NCI-H345 treated with DMSO at 0.1 percent for 48 hours (cell line): Measurements from ENCODE around the gene KLHL11.
"Not testable (repeated sequence)": the region's sequence is repeated elsewhere in the genome, so short reads cannot be mapped to it uniquely, and the experiment has no call there.

Source experiments
- DNase-seq: peaks from one replicate; lab custom pipeline; 2025; ENCODE audit not compliant: unreplicated experiment; lab: John Stamatoyannopoulos, UW

The KLHL11 gene

DNA sequence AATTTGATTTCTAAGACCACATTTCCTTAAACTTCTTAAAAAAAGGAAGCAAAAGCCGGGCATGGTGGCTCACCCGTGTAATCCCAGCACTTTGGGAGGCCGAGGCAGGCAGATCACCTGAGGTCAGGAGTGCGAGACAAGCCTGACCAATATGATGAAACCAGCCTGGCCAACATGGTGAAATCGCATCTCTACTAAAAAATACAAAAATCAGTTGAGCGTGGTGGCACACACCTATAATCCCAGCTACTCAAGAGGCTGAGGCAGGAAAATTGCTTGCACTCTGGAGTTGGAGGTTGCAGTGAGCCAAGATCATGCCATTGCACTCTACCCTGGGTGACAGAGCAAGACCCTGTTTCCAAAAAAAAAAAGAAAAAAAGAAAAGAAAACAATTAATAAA, 24.4 kb downstream of the KLHL11 start:
- not testable (repeated sequence) for DNase-seq

DNA sequence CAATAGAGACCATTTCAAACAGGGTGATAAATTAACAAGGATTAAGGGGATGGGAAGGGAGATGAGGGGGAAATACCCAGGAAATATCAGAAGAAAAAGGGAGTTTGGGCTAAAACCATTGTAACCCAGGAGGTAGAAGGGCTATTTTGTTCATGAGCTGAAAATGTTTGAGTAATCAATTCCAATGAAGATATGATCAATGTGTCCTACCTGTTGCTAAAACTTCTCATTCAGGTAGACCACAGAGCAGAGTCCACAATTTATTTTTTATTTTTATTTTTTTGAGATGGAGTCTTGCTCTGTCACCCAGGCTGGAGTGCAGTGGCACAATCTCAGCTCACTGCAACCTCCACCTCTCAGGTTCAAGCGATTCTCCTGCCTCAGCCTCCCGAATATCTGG, 25.8 kb downstream of the KLHL11 start:
- DNase-seq = not testable (repeated sequence)

DNA sequence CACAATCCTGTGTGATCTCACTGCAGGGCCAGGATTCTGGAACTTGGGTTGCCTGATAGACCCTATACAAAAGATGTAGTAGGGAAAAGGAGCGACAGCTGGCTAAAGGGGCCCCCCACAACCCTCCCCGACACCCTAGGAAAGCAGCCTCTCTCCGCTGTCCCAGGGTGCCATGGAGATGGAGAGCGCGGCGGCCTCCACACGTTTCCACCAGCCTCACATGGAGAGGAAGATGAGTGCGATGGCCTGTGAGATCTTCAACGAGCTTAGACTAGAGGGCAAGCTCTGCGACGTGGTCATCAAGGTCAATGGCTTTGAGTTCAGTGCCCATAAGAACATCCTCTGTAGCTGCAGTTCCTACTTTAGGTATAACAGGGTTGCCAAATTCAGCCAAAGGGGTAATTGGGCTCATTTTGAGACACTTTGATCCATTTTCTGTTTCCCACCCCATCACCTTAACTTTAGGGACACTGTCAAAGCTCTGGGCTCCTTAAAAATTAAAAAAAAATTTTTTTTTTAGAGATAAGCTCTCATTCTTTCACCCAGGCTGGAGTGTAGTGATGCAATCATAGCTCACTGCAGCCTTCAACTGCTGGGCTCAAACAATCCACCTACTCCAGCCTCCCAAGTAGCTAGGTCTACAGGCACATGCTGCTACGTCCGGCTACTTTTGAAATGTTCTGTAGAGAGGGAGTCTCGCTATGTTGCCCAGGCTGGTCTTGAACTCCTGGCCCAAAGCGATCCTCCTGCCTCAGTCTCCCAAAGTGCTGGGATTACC, 27.3 kb downstream of the KLHL11 start, which contains the start of gene KLHL10:
Gene KLHL10, plus strand, starts transcription at position 65 of the 778 bp plus-strand sequence. Its CDS starts 108 bp downstream, at position 173.
- DNase-seq = no peak

DNA sequence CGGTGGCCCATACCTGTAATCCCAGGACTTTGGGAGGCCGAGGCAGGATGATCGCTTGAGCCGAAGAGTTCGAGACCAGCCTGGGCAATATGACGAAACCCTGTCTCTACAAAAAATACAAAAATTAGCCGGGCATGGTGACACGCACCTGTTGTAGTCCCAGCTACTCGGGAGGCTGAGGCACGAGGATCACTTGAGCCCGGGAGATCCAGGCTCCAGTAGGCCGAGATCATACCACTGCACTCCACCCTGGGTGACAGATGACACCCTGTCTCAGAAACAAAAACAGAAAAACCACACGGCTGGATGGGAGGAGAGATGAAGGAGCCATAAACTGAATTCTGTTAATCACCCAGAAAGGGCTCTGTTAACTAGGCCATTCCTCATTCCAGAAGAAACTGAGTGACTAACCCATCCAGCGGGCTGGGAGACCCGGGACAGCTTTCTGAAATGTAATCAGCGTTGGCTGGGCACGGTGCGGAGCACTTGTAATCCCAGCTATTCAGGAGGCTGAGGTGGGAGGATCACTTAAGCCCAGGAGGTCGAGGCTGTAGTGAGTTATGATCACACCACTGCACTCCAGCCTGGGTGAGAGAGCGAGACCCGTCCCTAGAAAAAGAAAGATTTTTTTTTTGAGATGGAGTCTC, 28.6 kb downstream of the KLHL11 start:
- DNase-seq = no peak

DNA sequence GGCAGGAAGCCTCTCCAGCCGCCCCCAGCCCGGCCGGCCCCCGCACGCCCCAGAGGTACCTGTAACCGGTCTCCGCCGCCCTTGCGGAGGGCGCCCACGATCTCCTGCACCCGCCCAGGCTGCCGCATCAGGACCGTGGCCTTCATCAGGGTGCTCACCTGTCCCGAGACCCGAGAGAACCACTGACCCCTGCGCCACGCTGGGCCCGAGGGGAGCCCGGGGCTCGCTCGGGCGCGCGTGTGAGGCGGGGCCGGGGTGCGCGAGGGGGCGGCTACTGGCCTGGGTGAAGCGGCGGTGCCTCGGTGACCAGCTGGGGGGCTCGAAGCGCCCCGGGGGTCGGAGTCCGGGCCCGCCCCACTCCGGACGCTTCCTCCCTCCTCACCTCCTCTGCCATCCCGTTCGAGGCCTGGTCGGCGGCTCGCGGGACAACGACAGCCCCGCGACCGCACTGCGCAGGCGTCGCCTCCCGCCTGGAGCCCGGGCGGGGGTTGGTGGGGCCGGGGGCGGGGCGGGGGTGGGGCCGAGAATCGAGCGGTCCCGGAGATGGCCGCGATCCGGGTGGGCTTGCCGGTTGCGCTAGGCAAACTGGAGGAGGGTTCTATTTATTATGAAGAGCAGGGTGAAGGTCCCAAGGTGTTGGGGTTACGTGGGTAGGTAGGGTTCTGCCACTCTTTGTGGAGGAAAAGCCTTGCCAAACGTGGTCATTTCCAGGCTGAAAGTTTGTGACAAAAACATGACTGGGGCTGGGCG, 29.2 kb downstream of the KLHL11 start, which contains the start of gene NT5C3B:
Gene NT5C3B, minus strand, starts transcription at position 433 of the 750 bp plus-strand sequence. Its CDS starts 39 bp downstream, at position 394.
- DNase-seq = peak; percentile 24

DNA sequence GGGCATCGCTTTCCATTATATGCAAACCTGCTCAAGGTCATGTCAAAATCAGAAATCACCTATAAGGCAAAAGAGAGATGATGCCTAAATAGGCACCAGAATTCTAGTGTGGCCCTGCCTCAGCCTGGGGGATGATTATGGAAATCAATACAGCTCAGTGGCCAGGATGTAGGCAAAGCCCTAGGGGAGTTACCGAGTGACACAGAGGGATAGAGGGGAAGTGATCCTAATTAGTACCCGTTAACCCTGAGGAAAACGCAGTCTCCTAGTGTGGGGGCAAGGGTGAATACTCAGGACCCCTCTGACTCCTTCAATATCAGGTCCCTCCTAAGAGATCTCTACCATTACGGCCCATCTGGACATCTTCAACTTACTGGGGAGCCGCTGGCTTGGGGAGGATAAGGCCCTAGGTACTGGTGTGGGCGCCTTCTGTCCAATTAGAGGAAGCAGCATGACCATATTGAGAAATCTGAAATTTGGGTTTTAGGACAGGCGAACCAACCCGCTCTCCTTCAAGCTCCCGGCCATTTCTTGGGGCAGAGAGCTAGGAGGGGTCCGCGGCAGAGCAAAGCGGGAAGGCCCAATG, 29.9 kb downstream of the KLHL11 start:
- no peak for DNase-seq

DNA sequence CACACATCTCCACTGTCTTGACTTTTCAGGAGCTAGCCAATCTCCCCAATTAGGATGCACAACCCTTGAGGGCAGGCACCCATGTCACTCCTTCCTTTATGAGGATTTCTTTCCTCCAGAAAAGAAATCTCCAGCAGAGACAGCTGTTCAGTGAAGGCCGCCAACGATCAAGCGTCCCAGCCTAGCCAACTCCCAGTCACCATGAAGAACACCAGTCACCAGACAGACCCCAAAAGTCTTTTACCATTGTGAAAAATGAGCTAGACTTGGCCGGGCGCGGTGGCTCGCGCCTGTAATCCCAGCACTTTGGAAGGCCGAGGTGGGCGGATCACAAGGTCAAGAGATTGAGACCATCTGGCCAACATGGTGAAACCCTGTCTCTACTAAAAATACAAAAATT, 35.3 kb downstream of the KLHL11 start:
- DNase-seq = not testable (repeated sequence)

DNA sequence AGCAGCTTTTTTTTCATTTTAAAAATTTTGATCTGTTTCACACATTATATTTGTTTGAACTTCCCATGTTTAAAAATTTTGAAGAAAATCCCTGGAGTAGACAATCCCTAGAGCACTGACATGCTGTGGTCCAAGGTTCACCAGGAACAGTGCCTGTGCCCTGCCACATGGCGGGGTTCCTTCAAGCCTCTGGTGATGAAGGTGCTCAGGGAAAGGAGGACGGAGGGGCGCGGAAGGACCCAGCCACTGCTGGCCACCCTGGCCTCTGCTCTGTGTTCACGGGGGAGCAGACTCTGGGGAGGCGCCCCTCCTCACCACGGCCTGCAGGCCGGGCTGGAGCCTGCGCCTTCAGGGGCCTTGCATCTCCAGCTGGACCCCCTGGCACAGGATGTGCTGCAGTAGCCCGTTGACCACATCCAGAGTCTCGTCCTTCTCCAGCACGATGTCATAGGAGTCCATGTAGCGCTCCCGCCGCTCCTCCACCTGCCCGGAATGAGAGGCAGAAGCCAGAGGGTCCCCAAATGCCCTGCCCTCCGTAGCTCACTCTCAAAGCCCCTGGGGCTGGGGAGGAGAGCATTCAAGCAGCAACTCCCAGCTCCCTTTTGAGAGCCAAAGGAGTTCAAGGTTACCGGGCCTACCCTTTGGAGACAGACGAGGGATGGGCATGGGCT, 39.9 kb downstream of the KLHL11 start:
- DNase-seq = no peak

DNA sequence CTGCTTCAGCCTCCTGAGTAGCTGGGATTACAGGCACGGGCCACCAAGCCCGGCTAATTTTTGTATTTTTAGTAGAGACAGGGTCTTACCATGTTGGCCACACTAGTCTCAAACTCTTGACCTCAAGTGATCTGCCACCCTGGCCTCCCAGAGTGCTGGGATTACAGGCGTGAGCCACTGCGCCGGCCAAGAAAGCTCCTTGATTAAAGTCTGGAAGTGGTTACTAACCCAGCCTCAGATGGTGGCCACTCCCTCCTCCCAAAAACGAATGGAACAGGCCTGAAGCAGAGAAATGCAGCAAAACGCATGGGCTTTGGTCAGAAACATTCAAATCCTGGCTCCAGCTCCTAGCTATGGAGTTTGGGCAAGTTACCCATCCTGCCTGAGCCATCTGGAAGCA, 41.1 kb downstream of the KLHL11 start:
- no peak for DNase-seq

DNA sequence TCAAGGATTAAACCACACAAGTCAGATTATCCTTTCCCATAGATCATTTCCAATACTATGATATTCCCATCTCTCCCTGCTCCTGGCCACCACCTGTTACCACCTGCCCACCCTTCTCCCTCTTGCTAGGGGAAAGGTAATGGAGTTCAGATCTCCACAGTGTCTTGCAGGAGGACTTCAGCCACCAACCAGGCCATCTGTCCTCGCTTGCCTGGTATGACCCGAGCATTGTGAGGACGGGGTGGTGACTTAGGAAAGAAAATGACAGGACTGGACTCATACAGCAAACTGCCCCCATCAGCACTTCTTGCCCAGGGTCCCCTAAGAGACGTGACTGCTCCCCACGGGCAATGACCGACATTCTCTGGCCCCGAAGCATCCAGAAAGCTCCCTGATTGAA, 41.6 kb downstream of the KLHL11 start:
- DNase-seq = no peak

DNA sequence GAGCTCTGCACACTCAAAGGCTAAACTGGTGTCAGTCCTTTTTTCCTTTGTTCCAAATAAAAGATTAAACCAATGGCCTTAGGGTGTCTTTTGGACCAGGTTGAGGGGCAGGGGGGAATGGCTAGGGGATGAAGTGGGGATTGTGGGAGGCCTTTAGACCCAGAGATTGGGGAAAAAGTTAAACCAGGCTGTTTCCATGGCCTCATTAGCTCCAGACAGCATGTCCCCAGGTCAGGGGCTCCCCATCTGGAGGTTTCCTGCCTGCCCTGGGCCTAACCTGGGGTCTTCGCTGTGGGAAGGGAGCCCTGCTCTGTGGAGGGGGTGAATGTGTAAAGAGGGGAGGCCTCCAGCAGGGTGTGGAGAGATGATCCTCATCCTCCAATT, 42.1 kb downstream of the KLHL11 start:
- DNase-seq = no peak

DNA sequence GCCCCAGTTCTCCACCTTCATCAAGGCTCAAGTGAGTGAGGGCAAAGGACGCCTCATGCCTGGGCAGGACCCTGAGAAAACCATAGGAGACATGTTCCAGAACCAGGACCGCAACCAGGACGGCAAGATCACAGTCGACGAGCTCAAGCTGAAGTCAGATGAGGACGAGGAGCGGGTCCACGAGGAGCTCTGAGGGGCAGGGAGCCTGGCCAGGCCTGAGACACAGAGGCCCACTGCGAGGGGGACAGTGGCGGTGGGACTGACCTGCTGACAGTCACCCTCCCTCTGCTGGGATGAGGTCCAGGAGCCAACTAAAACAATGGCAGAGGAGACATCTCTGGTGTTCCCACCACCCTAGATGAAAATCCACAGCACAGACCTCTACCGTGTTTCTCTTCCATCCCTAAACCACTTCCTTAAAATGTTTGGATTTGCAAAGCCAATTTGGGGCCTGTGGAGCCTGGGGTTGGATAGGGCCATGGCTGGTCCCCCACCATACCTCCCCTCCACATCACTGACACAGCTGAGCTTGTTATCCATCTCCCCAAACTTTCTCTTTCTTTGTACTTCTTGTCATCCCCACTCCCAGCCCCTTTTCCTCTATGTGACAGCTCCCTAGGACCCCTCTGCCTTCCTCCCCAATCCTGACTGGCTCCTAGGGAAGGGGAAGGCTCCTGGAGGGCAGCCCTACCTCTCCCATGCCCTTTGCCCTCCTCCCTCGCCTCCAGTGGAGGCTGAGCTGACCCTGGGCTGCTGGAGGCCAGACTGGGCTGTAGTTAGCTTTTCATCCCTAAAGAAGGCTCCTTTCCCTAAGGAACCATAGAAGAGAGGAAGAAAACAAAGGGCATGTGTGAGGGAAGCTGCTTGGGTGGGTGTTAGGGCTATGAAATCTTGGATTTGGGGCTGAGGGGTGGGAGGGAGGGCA, 42.7 kb downstream of the KLHL11 start:
- DNase-seq = no peak

DNA sequence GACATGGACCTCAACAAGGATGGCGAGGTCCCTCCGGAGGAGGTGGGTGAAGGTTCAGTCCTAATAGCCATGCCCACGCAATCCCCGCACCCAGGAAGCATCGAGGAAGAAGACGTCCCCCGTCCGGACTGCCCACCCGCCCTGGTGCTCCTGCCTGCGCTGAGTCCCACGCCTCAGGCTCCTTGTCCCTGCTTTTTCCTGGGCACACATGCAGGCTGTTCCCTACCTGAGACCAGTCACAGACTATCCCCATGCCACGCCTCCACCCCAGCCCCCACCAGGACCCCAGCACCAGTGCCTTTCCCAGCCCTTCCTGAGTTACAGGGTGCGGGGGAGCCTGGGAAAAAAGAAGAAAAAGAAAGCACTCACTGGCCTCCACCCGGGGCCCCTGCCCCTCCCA, 43.4 kb downstream of the KLHL11 start:
- no peak for DNase-seq

DNA sequence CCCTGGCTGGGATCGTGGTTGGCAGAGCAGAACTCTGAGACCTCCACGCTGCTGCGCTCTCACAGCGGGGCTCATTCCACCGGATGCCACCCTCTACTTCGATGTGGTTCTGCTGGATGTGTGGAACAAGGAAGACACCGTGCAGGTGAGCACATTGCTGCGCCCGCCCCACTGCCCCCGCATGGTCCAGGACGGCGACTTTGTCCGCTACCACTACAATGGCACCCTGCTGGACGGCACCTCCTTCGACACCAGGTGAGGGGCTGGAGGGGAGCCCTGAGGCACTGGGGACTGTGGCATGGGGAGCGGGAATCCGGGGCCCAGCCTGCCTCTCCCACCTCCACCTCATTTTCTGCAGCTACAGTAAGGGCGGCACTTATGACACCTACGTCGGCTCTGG, 47.2 kb downstream of the KLHL11 start:
- no peak for DNase-seq

DNA sequence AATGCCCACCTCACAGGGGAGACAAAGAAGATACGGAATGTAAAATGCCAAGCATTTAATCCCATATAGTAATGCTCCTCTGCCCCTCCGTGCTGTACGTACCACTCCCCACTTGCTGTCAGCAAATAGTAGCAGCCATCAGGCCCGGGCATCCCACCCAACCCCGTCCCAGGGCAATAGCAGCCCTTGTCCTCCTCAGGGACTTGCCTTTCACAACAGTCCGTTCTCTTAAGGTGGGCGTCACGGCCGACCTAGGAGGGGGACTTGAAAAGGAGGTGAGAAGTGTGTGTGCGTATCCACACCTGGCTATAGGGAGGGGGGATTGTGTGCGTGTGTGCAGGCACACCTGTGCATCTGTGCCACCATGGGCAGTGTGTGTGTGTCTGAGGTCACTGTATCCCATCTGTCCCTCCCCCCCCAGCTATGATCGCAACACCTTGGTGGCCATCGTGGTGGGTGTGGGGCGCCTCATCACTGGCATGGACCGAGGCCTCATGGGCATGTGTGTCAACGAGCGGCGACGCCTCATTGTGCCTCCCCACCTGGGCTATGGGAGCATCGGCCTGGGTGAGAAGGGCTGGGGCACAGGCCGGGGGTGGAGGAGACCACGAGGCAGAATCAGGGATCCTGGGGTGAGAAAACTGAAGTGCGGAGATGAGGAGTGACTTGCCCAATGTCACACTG, 48.4 kb downstream of the KLHL11 start:
- no peak for DNase-seq

DNA sequence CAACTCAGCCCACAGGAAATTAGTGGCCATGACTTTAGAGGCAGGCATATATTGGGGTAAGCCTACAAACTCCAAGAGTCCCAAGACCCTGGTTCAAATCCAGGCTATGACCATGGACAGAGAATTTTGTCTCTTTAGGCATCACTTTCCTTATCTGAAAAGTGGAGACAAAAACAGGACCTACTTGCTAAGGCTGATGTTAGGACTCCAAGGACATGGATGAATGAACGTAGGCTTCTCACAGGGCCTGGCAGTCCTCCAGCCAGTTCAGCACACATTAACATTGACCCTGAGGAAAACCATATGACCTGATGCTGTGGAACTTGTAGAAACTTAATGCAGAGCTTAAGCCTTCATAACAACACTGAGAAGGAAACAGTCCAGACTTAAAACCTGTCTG, 51.0 kb downstream of the KLHL11 start:
- no peak for DNase-seq

DNA sequence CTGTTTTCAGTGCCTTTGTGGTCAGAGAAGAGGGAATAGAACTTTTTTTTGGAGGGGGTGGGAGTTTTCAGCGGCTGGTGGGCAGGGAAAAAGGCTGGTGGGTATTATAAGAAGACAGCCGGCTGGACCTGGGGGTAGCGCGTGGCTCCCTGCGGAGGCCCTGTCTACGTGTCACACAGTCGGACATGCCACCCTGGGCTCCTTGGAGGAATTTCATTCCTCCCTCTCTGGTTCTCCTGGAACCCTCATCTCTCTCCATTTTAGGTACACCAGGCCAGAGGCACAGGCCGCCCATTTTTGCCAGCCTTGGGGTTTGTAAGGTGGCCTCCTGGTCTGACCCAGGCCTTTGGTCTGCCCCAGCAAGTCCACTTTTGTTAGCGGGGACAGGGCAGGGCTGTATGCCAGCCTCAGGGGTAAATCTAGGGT, 51.5 kb downstream of the KLHL11 start:
- no peak for DNase-seq

DNA sequence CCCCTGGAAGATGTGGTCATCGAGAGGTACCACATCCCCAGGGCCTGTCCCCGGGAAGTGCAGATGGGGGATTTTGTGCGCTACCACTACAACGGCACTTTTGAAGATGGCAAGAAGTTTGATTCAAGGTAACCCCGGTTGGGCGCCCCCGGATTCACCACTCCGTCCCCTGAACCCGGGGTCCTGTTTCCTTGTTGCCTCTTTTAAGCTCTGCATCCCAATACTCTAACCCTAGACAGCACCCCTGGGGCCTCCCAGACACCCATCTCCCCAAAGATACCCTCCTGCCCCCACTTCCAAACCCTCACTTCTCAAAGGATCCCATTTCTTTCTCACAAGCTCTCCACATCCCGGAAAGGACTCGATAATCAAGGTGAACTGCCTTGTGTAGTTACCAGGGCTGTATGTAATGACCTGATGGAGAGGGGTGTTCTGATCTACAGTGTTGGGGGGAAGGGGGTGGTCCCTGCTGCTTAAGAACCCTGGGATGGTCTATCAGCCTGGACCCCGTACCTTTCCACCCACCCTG, 52.0 kb downstream of the KLHL11 start:
- DNase-seq = no peak
